ENCODE results near the gene PEX26. TPM values are rescaled to one million over a fixed set of nuclear protein-coding genes. Genes with fewer than 3 reads are reported as not detected.

PEX26 gene
- total and polyA plus RNA-seq, 2 donors (not counting 1 experiment from before 2014, with no cell fraction given): 13.2 to 14.5 TPM

GRCh38 chr22:18067121-18067520 is 10.7 kb upstream of the PEX26 start:
- Histone ChIP-seq H3K4me3 (replicated peaks in 1 of 4; ENCODE audit: control extremely low read depth in 1 of 4, insufficient read depth in 1 of 4, low read depth in 3 of 4, low read length in 4 of 4) (no peak overlapping the region), H3K36me3 (ENCODE audit: control insufficient read depth, insufficient read depth, low read length) (no peaks in the 10 kb centered on the region), H3K9me3 (ENCODE audit: control insufficient read depth, insufficient read depth, low read depth, low read length) (no peaks in the 10 kb centered on the region), H3K27ac (ENCODE audit: insufficient read depth, low read length) (no peak overlapping the region), H4K20me1 (ENCODE audit: control insufficient read depth, extremely low read depth, insufficient read depth, low read length) (no peaks in the 10 kb centered on the region), H2AFZ (ENCODE audit: low read length) (no peak overlapping the region), H3K4me2 (ENCODE audit: extremely low read depth, insufficient read depth, low read length) (no peak overlapping the region), H3K4me1 (ENCODE audit: control insufficient read depth, extremely low read depth, insufficient read depth, low read length) (no peaks in the 10 kb centered on the region), H3K27me3 (ENCODE audit: control insufficient read depth, insufficient read depth, low read length) (peaks cover 5% of the 10 kb centered on the region), H3K79me2 (ENCODE audit: control insufficient read depth, insufficient read depth, low read length) (no peaks in the 10 kb centered on the region), H3K9ac (ENCODE audit: insufficient read depth, low read length) (no peak overlapping the region)
- no peak for DNase-seq (ENCODE audit: low read depth in 2 of 2)
- TF ChIP-seq CTCF (conservative IDR thresholded peaks at IDR 0.05 in 1 of 2, IDR thresholded peaks at IDR 0.05 in 1 of 2; ENCODE audit: low read depth in 1 of 2, low read length in 2 of 2): no peak

GRCh38 chr22:18067548-18068341 is 10.0 kb upstream of the PEX26 start:
- H3K27me3 ChIP-seq (ENCODE audit: control insufficient read depth, insufficient read depth, low read length): peaks cover 5% of the 10 kb centered on the region
- H3K4me3 ChIP-seq (replicated peaks in 1 of 4; ENCODE audit: control extremely low read depth in 1 of 4, insufficient read depth in 1 of 4, low read depth in 3 of 4, low read length in 4 of 4): no peak overlapping the region
- H4K20me1 ChIP-seq (ENCODE audit: control insufficient read depth, extremely low read depth, insufficient read depth, low read length): no peaks in the 10 kb centered on the region
- H3K9ac ChIP-seq (ENCODE audit: insufficient read depth, low read length): no peak overlapping the region
- no peaks in the 10 kb centered on the region for H3K9me3 ChIP-seq (ENCODE audit: control insufficient read depth, insufficient read depth, low read depth, low read length)
- TF ChIP-seq CTCF (conservative IDR thresholded peaks at IDR 0.05 in 1 of 2, IDR thresholded peaks at IDR 0.05 in 1 of 2; ENCODE audit: low read depth in 1 of 2, low read length in 2 of 2): no peak
- no peak for TF ChIP-seq EZH2 (IDR thresholded peaks at IDR 0.05; ENCODE audit: low read length, missing control alignments)
- H3K27ac ChIP-seq (ENCODE audit: insufficient read depth, low read length): no peak overlapping the region
- peak in 1 of 2 donors; percentile 44 for DNase-seq (ENCODE audit: low read depth in 2 of 2)
- no peaks in the 10 kb centered on the region for H3K36me3 ChIP-seq (ENCODE audit: control insufficient read depth, insufficient read depth, low read length)
- no peaks in the 10 kb centered on the region for H3K4me1 ChIP-seq (ENCODE audit: control insufficient read depth, extremely low read depth, insufficient read depth, low read length)
- no peak overlapping the region for H2AFZ ChIP-seq (ENCODE audit: low read length)
- H3K4me2 ChIP-seq (ENCODE audit: extremely low read depth, insufficient read depth, low read length): no peak overlapping the region
- H3K79me2 ChIP-seq (ENCODE audit: control insufficient read depth, insufficient read depth, low read length): no peaks in the 10 kb centered on the region

GRCh38 chr22:18068381-18068988 is 9.3 kb upstream of the PEX26 start:
- Histone ChIP-seq H3K4me1 (ENCODE audit: control insufficient read depth, extremely low read depth, insufficient read depth, low read length) (no peaks in the 10 kb centered on the region), H2AFZ (ENCODE audit: low read length) (no peak overlapping the region), H3K36me3 (ENCODE audit: control insufficient read depth, insufficient read depth, low read length) (no peaks in the 10 kb centered on the region), H3K27ac (ENCODE audit: insufficient read depth, low read length) (no peak overlapping the region), H4K20me1 (ENCODE audit: control insufficient read depth, extremely low read depth, insufficient read depth, low read length) (no peaks in the 10 kb centered on the region), H3K27me3 (ENCODE audit: control insufficient read depth, insufficient read depth, low read length) (peaks cover 5% of the 10 kb centered on the region), H3K79me2 (ENCODE audit: control insufficient read depth, insufficient read depth, low read length) (no peaks in the 10 kb centered on the region), H3K9ac (ENCODE audit: insufficient read depth, low read length) (no peak overlapping the region), H3K4me2 (ENCODE audit: extremely low read depth, insufficient read depth, low read length) (no peak overlapping the region), H3K4me3 (replicated peaks in 1 of 4; ENCODE audit: control extremely low read depth in 1 of 4, insufficient read depth in 1 of 4, low read depth in 3 of 4, low read length in 4 of 4) (no peak overlapping the region), H3K9me3 (ENCODE audit: control insufficient read depth, insufficient read depth, low read depth, low read length) (no peaks in the 10 kb centered on the region)
- no peak for TF ChIP-seq CTCF (conservative IDR thresholded peaks at IDR 0.05 in 1 of 2, IDR thresholded peaks at IDR 0.05 in 1 of 2; ENCODE audit: low read depth in 1 of 2, low read length in 2 of 2)
- TF ChIP-seq EZH2 (IDR thresholded peaks at IDR 0.05; ENCODE audit: low read length, missing control alignments): no peak
- peak; percentile 37 to 65 for DNase-seq (ENCODE audit: low read depth in 2 of 2)
